AG04450 (cell line): ENCODE results near the gene TRIM10. TPM values are rescaled to one million over a fixed set of nuclear protein-coding genes. Genes with fewer than 3 reads are reported as not detected.

Experiments used
- CTCF ChIA-PET: fragments of 300-600, 350-600 bp; formaldehyde crosslinking; extraction: SDS; loops from one replicate; lab custom pipeline; 2022; ENCODE audit warnings: antibody characterized with exemption, inconsistent platforms; lab: Charles Lee
- POLR2A ChIA-PET: fragments of 350-600 bp; formaldehyde crosslinking; extraction: SDS; loops from one replicate; lab custom pipeline; 2021; ENCODE audit warnings: antibody characterized with exemption, inconsistent platforms; lab: Yijun Ruan, JAX
- DNase-seq: peaks from one replicate; pipeline ENCODE4 v3.0.0-alpha.2; 2011; ENCODE audit warnings: low read depth, low spot score
- H3K27ac ChIP-seq: one replicate; pipeline ENCODE4 v1.5.1; 2012; ENCODE audit warnings: low read depth, low read length, control low read depth
- H3K27me3 ChIP-seq: one replicate; pipeline ENCODE4 v1.6.0; 2012; ENCODE audit warnings: low read length; ENCODE audit not compliant: control insufficient read depth, insufficient read depth
- H3K4me3 ChIP-seq: 2 replicates; pipeline ENCODE4 v1.5.1; 2011; ENCODE audit warnings: mild to moderate bottlenecking, low read depth, low read length, control low read depth
- H3K9me3 ChIP-seq: 2 replicates; pipeline ENCODE4 v1.5.1; 2012; ENCODE audit warnings: low read length; ENCODE audit not compliant: control insufficient read depth, insufficient read depth
- CTCF ChIP-seq: IDR thresholded peaks from 2 replicates; pipeline ENCODE4 v1.5.1; 2011; ENCODE audit warnings: low read depth, low read length, control low read depth, inconsistent platforms
- polyA plus RNA-seq: library from polyadenylated mRNA; depleted of rRNA; stranded (reverse); fragments of >200 nt; gene quantifications from 2 replicates; pipeline ENCODE4 v1.2.3, GENCODE V29; 2011

The TRIM10 gene
- polyA plus RNA-seq, 1 experiment: not detected

GRCh38 chr6:30157581-30157980 is 3.4 kb downstream of the TRIM10 start:
- Histone ChIP-seq H3K27me3 (peaks cover 9% of the 10 kb centered on the region), H3K9me3 (no peaks in the 10 kb centered on the region; the same call in 1 of the 2 replicates), H3K27ac (no peak overlapping the region), H3K4me3 (no peak overlapping the region)
- CTCF ChIA-PET: interaction anchor here (1.4 kb wide), 1 partner anchor 26 kb away, joined by 4 read pairs; no protein-coding TSS in a partner anchor
- POLR2A ChIA-PET: no interaction called here
- TF ChIP-seq CTCF: no peak
- DNase-seq: no peak

GRCh38 chr6:30156774-30157173 is 4.2 kb downstream of the TRIM10 start:
- Histone ChIP-seq H3K4me3 (no peak overlapping the region), H3K9me3 (no peaks in the 10 kb centered on the region; the same call in 1 of the 2 replicates), H3K27ac (no peak overlapping the region), H3K27me3 (peaks cover 9% of the 10 kb centered on the region)
- POLR2A ChIA-PET: no interaction called here
- no peak for TF ChIP-seq CTCF
- no peak for DNase-seq
- CTCF ChIA-PET: interaction anchor here (1.4 kb wide), 1 partner anchor 26 kb away, joined by 4 read pairs; no protein-coding TSS in a partner anchor

- no peak overlapping the region for H3K4me3 ChIP-seq
- CTCF ChIA-PET: no interaction called here
These were observed 4.8 kb downstream of the TRIM10 start for GRCh38 chr6:30156262-30156599.

GRCh38 chr6:30155520-30156261 is 5.3 kb downstream of the TRIM10 start:
- peaks cover 10% of the 10 kb centered on the region for H3K27me3 ChIP-seq
- no peak for TF ChIP-seq CTCF
- no peak overlapping the region for H3K4me3 ChIP-seq
- H3K27ac ChIP-seq: no peak overlapping the region
- POLR2A ChIA-PET: no interaction called here
- no peaks in the 10 kb centered on the region; the same call in 1 of the 2 replicates for H3K9me3 ChIP-seq
- DNase-seq: no peak
- CTCF ChIA-PET: interaction anchor here (1.7 to 3.3 kb wide), 2 partner anchors 12 to 24 kb away, joined by 5 to 23 read pairs; no protein-coding TSS in a partner anchor

More at GRCh38 chr6:30156262-30156599, 4.8 kb downstream of the TRIM10 start:
- no peak for TF ChIP-seq CTCF
- POLR2A ChIA-PET: no interaction called here
- no peak overlapping the region for H3K27ac ChIP-seq
- no peaks in the 10 kb centered on the region; the same call in 1 of the 2 replicates for H3K9me3 ChIP-seq
- peaks cover 9% of the 10 kb centered on the region for H3K27me3 ChIP-seq
- DNase-seq: no peak
